H1 (cell line): ENCODE measurements around the gene YWHAQ. TPM values are rescaled to one million over a fixed set of nuclear protein-coding genes. Genes with fewer than 3 reads are reported as not detected.

Experiments
- CTCF ChIA-PET: fragments of 300-600 bp; sonication (Branson Sonifier 250); formaldehyde crosslinking; loops from one replicate; lab custom pipeline; 2021; ENCODE audit not compliant: partially characterized antibody; lab: Charles Lee
- POLR2A ChIA-PET: fragments of 300-600 bp; sonication (Branson Sonifier 250); formaldehyde crosslinking; loops from one replicate; lab custom pipeline; 2021; ENCODE audit warnings: inconsistent platforms; ENCODE audit not compliant: partially characterized antibody; lab: Charles Lee
- DNase-seq, 2 experiments: peaks; one replicate each; pipeline versions ENCODE4 v3.0.0 to v3.0.0-alpha.2; 2010 to 2022; ENCODE audit warnings: low spot score in 2 of 2, low read depth in 1 of 2, mixed read lengths in 1 of 2
- FAIRE-seq: peaks from 2 replicates; lab custom pipeline; 2011; peaks lifted over from hg19 to GRCh38; lab: Jason Lieb, UNC
- H2AFZ ChIP-seq: 2 replicates; pipeline ENCODE4 v1.8.1; 2012; ENCODE audit warnings: low read length, inconsistent platforms
- H2AK5ac ChIP-seq: 2 replicates; pipeline ENCODE4 v1.6.1; 2013; ENCODE audit warnings: low read depth, low read length
- H2BK120ac ChIP-seq: replicated peaks from 2 replicates; pipeline ENCODE3; 2013; ENCODE audit warnings: low read depth, low read length, inconsistent platforms
- H2BK12ac ChIP-seq: 2 replicates; pipeline ENCODE4 v1.6.1; 2013; ENCODE audit warnings: low read depth, low read length
- H2BK15ac ChIP-seq: 2 replicates; pipeline ENCODE4 v1.6.1; 2013; ENCODE audit warnings: low read length
- H2BK20ac ChIP-seq: 2 replicates; pipeline ENCODE4 v1.6.1; 2013; ENCODE audit warnings: low read length
- H2BK5ac ChIP-seq: 2 replicates; pipeline ENCODE4 v1.6.1; 2013; ENCODE audit warnings: low read depth, low read length
- H3K14ac ChIP-seq: 2 replicates; pipeline ENCODE4 v1.6.1; 2013; ENCODE audit warnings: inconsistent platforms; ENCODE audit not compliant: insufficient read length
- H3K18ac ChIP-seq: 2 replicates; pipeline ENCODE4 v1.6.1; 2013; ENCODE audit warnings: low read length; ENCODE audit errors: extremely low read depth
- H3K23ac ChIP-seq: 2 replicates; pipeline ENCODE4 v1.6.1; 2013; ENCODE audit warnings: inconsistent platforms; ENCODE audit not compliant: insufficient read length
- H3K23me2 ChIP-seq: 2 replicates; pipeline ENCODE4 v1.6.1; 2013; ENCODE audit warnings: low read depth, low read length
- H3K27ac ChIP-seq: 2 replicates; pipeline ENCODE4 v1.6.1; 2011; ENCODE audit warnings: low read depth, low read length, inconsistent platforms
- H3K27me3 ChIP-seq, 4 experiments: replicated peaks in 1 of 4; 1 replicate in 1 of 4; 2 replicates in 3 of 4; pipeline versions ENCODE4 v1.6.1 to v1.8.1; 2011 to 2013; ENCODE audit warnings: low read length in 3 of 4, mild to moderate bottlenecking in 3 of 4, inconsistent platforms in 2 of 4, mixed read lengths in 2 of 4, moderate library complexity in 1 of 4; ENCODE audit not compliant: control insufficient read depth in 3 of 4, insufficient read depth in 3 of 4; ENCODE audit errors: extremely low read depth in 1 of 4
- H3K36me3 ChIP-seq, 4 experiments: 2 replicates each; pipeline versions ENCODE4 v1.6.1 to v1.8.1; 2011 to 2013; ENCODE audit warnings: mild to moderate bottlenecking in 4 of 4, low read length in 3 of 4, moderate library complexity in 2 of 4, control low read depth in 1 of 4, inconsistent platforms in 1 of 4; ENCODE audit not compliant: insufficient read depth in 4 of 4, control insufficient read depth in 2 of 4
- H3K4ac ChIP-seq: replicated peaks from 2 replicates; pipeline ENCODE3; 2013; ENCODE audit warnings: low read length, low read depth, mixed read lengths, inconsistent platforms; ENCODE audit not compliant: insufficient read length
- H3K4me1 ChIP-seq, 4 experiments: replicated peaks in 1 of 4; 1 replicate in 1 of 4; 2 replicates in 3 of 4; pipeline versions ENCODE4 v1.6.1 to v1.8.1; 2011 to 2013; ENCODE audit warnings: low read length in 3 of 4, inconsistent platforms in 2 of 4, mixed read lengths in 1 of 4; ENCODE audit not compliant: insufficient read depth in 4 of 4, control insufficient read depth in 3 of 4
- H3K4me2 ChIP-seq, 2 experiments: 2 replicates each; pipeline versions ENCODE4 v1.6.1 to v1.8.1; 2011 to 2013; ENCODE audit warnings: low read depth in 2 of 2, low read length in 2 of 2, control low read depth in 1 of 2, inconsistent platforms in 1 of 2, mild to moderate bottlenecking in 1 of 2; ENCODE audit not compliant: insufficient read depth in 1 of 2
- H3K4me3 ChIP-seq, 4 experiments: fragments of 200-600, 300-600 bp in 1 of 4; sonication (generic), shearing (Covaris generic), sonication (Bioruptor Twin) in 1 of 4; 2 replicates each; pipeline versions ENCODE4 v1.5.1 to v1.8.1; 2011 to 2016; ENCODE audit warnings: low read length in 4 of 4, low read depth in 3 of 4, control low read depth in 2 of 4, inconsistent platforms in 2 of 4, mild to moderate bottlenecking in 2 of 4, mixed read lengths in 1 of 4, moderate library complexity in 1 of 4; ENCODE audit not compliant: insufficient read depth in 2 of 4; ENCODE audit errors: extremely low read depth in 1 of 4
- H3K56ac ChIP-seq: replicated peaks from 2 replicates; pipeline ENCODE3; 2013; ENCODE audit warnings: low read depth, mild to moderate bottlenecking, mixed read lengths, low read length, inconsistent platforms; ENCODE audit not compliant: insufficient read length
- H3K79me1 ChIP-seq: 2 replicates; pipeline ENCODE4 v1.6.1; 2013; ENCODE audit warnings: low read depth, low read length, control low read depth
- H3K79me2 ChIP-seq, 2 experiments: 2 replicates each; pipeline versions ENCODE4 v1.6.1 to v1.8.1; 2012 to 2013; ENCODE audit warnings: low read length in 2 of 2, mild to moderate bottlenecking in 2 of 2, inconsistent platforms in 1 of 2; ENCODE audit not compliant: insufficient read depth in 2 of 2, control insufficient read depth in 1 of 2
- H3K9ac ChIP-seq, 4 experiments: replicated peaks in 1 of 4; 1 replicate in 1 of 4; 2 replicates in 3 of 4; pipeline versions ENCODE4 v1.6.1 to v1.8.1; 2011 to 2013; ENCODE audit warnings: low read depth in 3 of 4, low read length in 3 of 4, control low read depth in 2 of 4, mild to moderate bottlenecking in 2 of 4, moderate library complexity in 2 of 4, inconsistent platforms in 1 of 4; ENCODE audit errors: extremely low read depth in 1 of 4
- H3K9me3 ChIP-seq, 2 experiments: 2 replicates each; pipeline versions ENCODE4 v1.6.1 to v1.8.1; 2012 to 2013; ENCODE audit warnings: mild to moderate bottlenecking in 2 of 2, moderate library complexity in 2 of 2, control low read depth in 1 of 2, inconsistent platforms in 1 of 2, low read depth in 1 of 2, low read length in 1 of 2, mixed read lengths in 1 of 2; ENCODE audit not compliant: insufficient read depth in 2 of 2
- H4K20me1 ChIP-seq, 2 experiments: replicated peaks in 1 of 2; 2 replicates each; pipeline versions ENCODE3 to v1.8.1; 2011 to 2013; ENCODE audit warnings: inconsistent platforms in 2 of 2, low read length in 2 of 2, mild to moderate bottlenecking in 1 of 2; ENCODE audit not compliant: insufficient read depth in 2 of 2, control insufficient read depth in 1 of 2
- H4K5ac ChIP-seq: 2 replicates; pipeline ENCODE4 v1.6.1; 2013; ENCODE audit warnings: low read length, low read depth, mixed read lengths, inconsistent platforms; ENCODE audit not compliant: insufficient read length
- H4K8ac ChIP-seq: 2 replicates; pipeline ENCODE4 v1.8.0; 2013; ENCODE audit warnings: mild to moderate bottlenecking, moderate library complexity, low read length, inconsistent platforms; ENCODE audit not compliant: insufficient read depth; ENCODE audit errors: extremely low read depth
- H4K91ac ChIP-seq: replicated peaks from 2 replicates; pipeline ENCODE3; 2013; ENCODE audit warnings: low read length, mixed read lengths, inconsistent platforms; ENCODE audit not compliant: insufficient read length
- KDM1A ChIP-seq: fragments of 200-600, 300-600 bp; sonication (generic); IDR thresholded peaks from 2 replicates; pipeline ENCODE4 v1.7.1; 2016; ENCODE audit warnings: mild to moderate bottlenecking, low read length, borderline replicate concordance
- TAF7 ChIP-seq: optimal IDR thresholded peaks from 2 replicates; pipeline ENCODE3; 2011; ENCODE audit warnings: low read depth, mild to moderate bottlenecking, inconsistent platforms, low read length, moderate library complexity, borderline replicate concordance
- WGBS, 2 experiments: shearing (Covaris generic) in 1 of 2; methylation state at CpG; one replicate each; pipeline versions ENCODE4 v1.1.6 to v1.1.7; 2013 to 2015; ENCODE audit warnings: low lambda C conversion rate in 2 of 2, mixed read lengths in 2 of 2, inconsistent platforms in 1 of 2, low coverage in 1 of 2, missing lambda C conversion rate in 1 of 2; ENCODE audit not compliant: insufficient replicate concordance in 2 of 2, insufficient coverage in 1 of 2, insufficient read length in 1 of 2; ENCODE audit errors: extremely low coverage in 1 of 2, missing lambda C conversion rate in 1 of 2; 5-methylcytosine and 5-hydroxymethylcytosine counted together
- polyA plus RNA-seq, 7 experiments: library from polyadenylated mRNA; depleted of rRNA in 3 of 7; stranded (reverse) in 5 of 7; unstranded in 2 of 7; fragments of >200 nt in 5 of 7; fragments of 200-250 nt in 2 of 7; gene quantifications; 1 replicate in 5 of 7; 2 replicates in 1 of 7; 4 replicates in 1 of 7; pipeline versions ENCODE4 v1.2.1 to v1.2.3, GENCODE V29; 2011 to 2013; ENCODE audit warnings: missing spikeins in 2 of 7, mixed read lengths in 2 of 7
- total RNA-seq: library from RNA; stranded (reverse); fragmentation: NEBNext Ultra II Directional; extraction: Animal tissue kit (Norgen Biotek cat#: 25700); gene quantifications from 2 replicates; pipeline ENCODE4 v1.2.1, GENCODE V29; 2021
- TF ChIP-seq, protein P1 (sequence below), 3 experiments: IDR thresholded peaks; 1 replicate in 2 of 3; 2 replicates in 1 of 3; pipeline versions ENCODE4 v1.5.1 to v1.6.1; 2011; ENCODE audit warnings: low read length in 3 of 3, mild to moderate bottlenecking in 3 of 3, inconsistent platforms in 2 of 3, low read depth in 1 of 3, moderate library complexity in 1 of 3; ENCODE audit not compliant: insufficient read depth in 1 of 3; ENCODE audit errors: control extremely low read depth in 1 of 3

Gene YWHAQ
- total and polyA plus RNA-seq, 2 of the 8 experiments (the other 6 are each of a cell fraction or from before 2014, with no cell fraction given) = 244 to 480 TPM

DNA sequence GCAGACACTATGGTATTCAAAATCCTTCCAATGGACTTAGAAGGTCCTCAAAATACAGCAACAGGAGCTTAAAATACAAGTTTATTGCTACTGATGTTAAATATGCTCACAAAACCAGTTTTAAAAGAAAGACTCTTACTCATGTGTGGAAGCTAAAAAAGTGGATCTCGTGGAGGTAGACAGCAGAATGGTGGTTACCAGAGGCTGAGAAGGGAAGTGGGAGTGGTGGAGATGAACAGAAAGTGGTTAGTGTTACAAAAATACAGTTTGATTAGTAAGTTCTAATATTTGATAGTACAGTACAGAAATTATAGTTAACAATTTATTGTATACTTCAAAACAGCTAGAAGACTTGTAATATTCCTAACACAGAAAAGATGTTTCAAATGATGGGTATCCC is 87.2 kb downstream of the YWHAQ start:
- FAIRE-seq (no peak), DNase-seq (no peak)
- no peak overlapping the region for H2BK5ac ChIP-seq
- no peak overlapping the region for H3K56ac ChIP-seq
- H3K79me2 ChIP-seq = peaks cover 9 to 46% of the 10 kb centered on the region in 2 experiments
- WGBS, 2 experiments = 88% methylated on average over 1 of the region's 1 CpG; no CpG with 5 or more reads in 1 of the 2 experiments
- no peak overlapping the region for H3K23ac ChIP-seq
- ChIA-PET CTCF (interaction anchor here (1.0 kb wide), 1 partner anchor 34 kb away, joined by 3 read pairs; no protein-coding TSS in a partner anchor), POLR2A (no interaction called here)
- no peaks in the 10 kb centered on the region for H3K36me3 ChIP-seq
- H3K27me3 ChIP-seq = no peaks in the 10 kb centered on the region
- H2AK5ac ChIP-seq = no peak overlapping the region
- H2AFZ ChIP-seq = no peak overlapping the region
- no peak overlapping the region for H3K27ac ChIP-seq
- no peak overlapping the region for H3K9ac ChIP-seq
- H4K20me1 ChIP-seq = peaks cover 5% of the 10 kb centered on the region in 2 experiments
- H2BK12ac ChIP-seq = no peak overlapping the region
- H3K14ac ChIP-seq = no peak overlapping the region
- H3K9me3 ChIP-seq = no peaks in the 10 kb centered on the region
- H3K4ac ChIP-seq = no peak overlapping the region
- H3K18ac ChIP-seq = no peak overlapping the region
- no peak overlapping the region for H4K5ac ChIP-seq
- peaks cover 1 to 5% (median 4%) of the 10 kb centered on the region in 4 experiments; a peak in 4 of 7 replicates for H3K4me1 ChIP-seq
- H3K79me1 ChIP-seq = peaks cover 2% of the 10 kb centered on the region; the same call in 1 of the 2 replicates
- no peak overlapping the region for H3K4me2 ChIP-seq
- H2BK120ac ChIP-seq = no peak overlapping the region
- H3K4me3 ChIP-seq = no peak overlapping the region
- H4K91ac ChIP-seq = no peak overlapping the region
- no peak overlapping the region for H2BK20ac ChIP-seq
- no peak overlapping the region for H2BK15ac ChIP-seq
- TF ChIP-seq, protein P1, sequence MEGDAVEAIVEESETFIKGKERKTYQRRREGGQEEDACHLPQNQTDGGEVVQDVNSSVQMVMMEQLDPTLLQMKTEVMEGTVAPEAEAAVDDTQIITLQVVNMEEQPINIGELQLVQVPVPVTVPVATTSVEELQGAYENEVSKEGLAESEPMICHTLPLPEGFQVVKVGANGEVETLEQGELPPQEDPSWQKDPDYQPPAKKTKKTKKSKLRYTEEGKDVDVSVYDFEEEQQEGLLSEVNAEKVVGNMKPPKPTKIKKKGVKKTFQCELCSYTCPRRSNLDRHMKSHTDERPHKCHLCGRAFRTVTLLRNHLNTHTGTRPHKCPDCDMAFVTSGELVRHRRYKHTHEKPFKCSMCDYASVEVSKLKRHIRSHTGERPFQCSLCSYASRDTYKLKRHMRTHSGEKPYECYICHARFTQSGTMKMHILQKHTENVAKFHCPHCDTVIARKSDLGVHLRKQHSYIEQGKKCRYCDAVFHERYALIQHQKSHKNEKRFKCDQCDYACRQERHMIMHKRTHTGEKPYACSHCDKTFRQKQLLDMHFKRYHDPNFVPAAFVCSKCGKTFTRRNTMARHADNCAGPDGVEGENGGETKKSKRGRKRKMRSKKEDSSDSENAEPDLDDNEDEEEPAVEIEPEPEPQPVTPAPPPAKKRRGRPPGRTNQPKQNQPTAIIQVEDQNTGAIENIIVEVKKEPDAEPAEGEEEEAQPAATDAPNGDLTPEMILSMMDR (IDR thresholded peaks at IDR 0.05; ENCODE audit: control extremely low read depth in 1 of 3, insufficient read depth in 1 of 3, low read depth in 1 of 3, low read length in 3 of 3) = no peak
- TF ChIP-seq KDM1A (no peak), TAF7 (no peak)
- no peak overlapping the region for H4K8ac ChIP-seq
- H3K23me2 ChIP-seq = no peaks in the 10 kb centered on the region; the same call in 1 of the 2 replicates
